ENCODE measurements around the gene SEMA4G.

Gene SEMA4G

GRCh38 chr10:100988166-100988565 lies 18.9 kb downstream of the SEMA4G start:
- DNase-seq: no peak

GRCh38 chr10:100989088-100989487 lies 19.8 kb downstream of the SEMA4G start:
- no peak for DNase-seq

GRCh38 chr10:100993986-100994708 lies 24.8 kb downstream of the SEMA4G start:
- peak in 3 of 4 experiments; percentile 34 to 48 (median 34) for DNase-seq

GRCh38 chr10:100995181-100995580 lies 25.9 kb downstream of the SEMA4G start:
- no peak for DNase-seq

- DNase-seq: peak; percentile 20 to 58 (median 36)
Observed at GRCh38 chr10:100996678-100997359, 27.5 kb downstream of the SEMA4G start.

- peak; percentile 82 to 95 (median 89) for DNase-seq
Observed at GRCh38 chr10:100997360-100998182, 28.3 kb downstream of the SEMA4G start.

GRCh38 chr10:100998183-100998990 lies 29.1 kb downstream of the SEMA4G start:
- peak; percentile 70 to 89 (median 78) for DNase-seq

- DNase-seq: peak; percentile 75 to 92 (median 84)
Observed at GRCh38 chr10:100998991-100999741, 29.9 kb downstream of the SEMA4G start.

GRCh38 chr10:100999742-101000126 lies 30.4 kb downstream of the SEMA4G start, which contains the start of gene LZTS2:
TSS of gene LZTS2 (plus strand) at chr10:100999808. CDS start at chr10:101002539, 2,731 bp downstream.
- no peak for DNase-seq

- peak in 3 of 4 experiments; percentile 23 to 42 (median 31) for DNase-seq
Observed at GRCh38 chr10:101000127-101000914, 31.0 kb downstream of the SEMA4G start.

- DNase-seq: peak; percentile 75 to 86 (median 81)
Observed at GRCh38 chr10:101000915-101001658, 31.8 kb downstream of the SEMA4G start.

GRCh38 chr10:101001659-101002035 lies 32.3 kb downstream of the SEMA4G start:
- no peak for DNase-seq

GRCh38 chr10:101002456-101002855 lies 33.2 kb downstream of the SEMA4G start:
- DNase-seq: no peak

GRCh38 chr10:101003639-101004206 lies 34.4 kb downstream of the SEMA4G start:
- no peak for DNase-seq

- DNase-seq: no peak
Observed at GRCh38 chr10:101005361-101005760, 36.1 kb downstream of the SEMA4G start.

GRCh38 chr10:101005869-101006567 lies 36.7 kb downstream of the SEMA4G start:
- no peak for DNase-seq

GRCh38 chr10:101006593-101007098 lies 37.3 kb downstream of the SEMA4G start:
- no peak for DNase-seq

- DNase-seq: no peak
Observed at GRCh38 chr10:101007099-101007711, 37.9 kb downstream of the SEMA4G start.

Measured in suppressor macrophage (primary cell).